Measurements from ENCODE around the gene CHPF2.

GRCh38 chr7:151247611-151248345 is 15.5 kb downstream of the CHPF2 start:
- no peak for TF ChIP-seq CTCF (IDR thresholded peaks at IDR 0.05)
- TF ChIP-seq ZFX (IDR thresholded peaks at IDR 0.05; ENCODE audit: borderline replicate concordance): no peak

All from 22Rv1 (cell line).